Body of pancreas (tissue), 4 donors: ENCODE measurements around the gene MAML3. TPM values are rescaled to one million over a fixed set of nuclear protein-coding genes. Genes with fewer than 3 reads are reported as not detected.

Experiments
- ATAC-seq: fragments of 150-250 bp; one replicate; pipeline ENCODE4 v1.9.1; 2016
- DNase-seq, 4 donors: peaks; one replicate each; pipeline ENCODE4 v3.0.0-alpha.2; 2019
- H3K27ac ChIP-seq, 4 donors: fragments of 200-600 bp; sonication (generic); 1 replicate in 3 of 4; 2 replicates in 1 of 4; pipeline versions ENCODE4 v1.5.1 to v1.6.1; 2016 to 2019; ENCODE audit warnings: mild to moderate bottlenecking in 1 of 4, mixed read lengths in 1 of 4, moderate library complexity in 1 of 4
- H3K27me3 ChIP-seq, 2 donors: fragments of 200-600 bp; sonication (generic); one replicate each; pipeline ENCODE4 v1.6.0; 2016; ENCODE audit warnings: mild to moderate bottlenecking in 1 of 2
- H3K36me3 ChIP-seq, 2 donors: fragments of 200-600 bp; sonication (generic); replicated peaks in 1 of 2; 2 replicates each; pipeline ENCODE4 v1.5.1; 2016; ENCODE audit warnings: low read depth in 2 of 2; ENCODE audit not compliant: insufficient read depth in 1 of 2
- H3K4me1 ChIP-seq: fragments of 200-600 bp; sonication (generic); one replicate; pipeline ENCODE4 v1.6.0; 2016
- H3K4me3 ChIP-seq, 2 donors: fragments of 200-600 bp; sonication (generic); 1 replicate in 1 of 2; 2 replicates in 1 of 2; pipeline ENCODE4 v1.5.1; 2016 to 2019
- H3K9me3 ChIP-seq, 3 donors: fragments of 200-600 bp; sonication (generic); 1 replicate in 2 of 3; 2 replicates in 1 of 3; pipeline ENCODE4 v1.5.1; 2016
- POLR2A ChIP-seq, 3 donors: fragments of 450-650 bp; IDR thresholded peaks; one replicate each; pipeline ENCODE4 v1.6.1; 2016; ENCODE audit warnings: antibody characterized with exemption in 3 of 3, mild to moderate bottlenecking in 2 of 3
- WGBS, 2 donors: methylation state at CpG; one replicate each; pipeline ENCODE4 v1.1.5; 2017; 5-methylcytosine and 5-hydroxymethylcytosine counted together
- intact Hi-C: fragments of 100-400 bp; cut with DNase I; formaldehyde crosslinking; loops from one replicate; pipeline ENCODE4 v1.15.1; 2023
- total RNA-seq, 2 donors: library from RNA; depleted of rRNA; stranded (reverse); fragments of >200 nt; gene quantifications; one replicate each; pipeline ENCODE4 v1.1.0, GENCODE V29; 2016
- TF ChIP-seq, protein P1 (sequence below), 7 experiments: fragments of 450-650 bp in 4 of 7; fragments of 200-600 bp in 3 of 7; sonication (generic) in 3 of 7; IDR thresholded peaks; one replicate each; pipeline ENCODE4 v1.5.1; 2016 to 2019; ENCODE audit warnings: antibody characterized with exemption in 7 of 7

Gene MAML3
- total RNA-seq, 2 donors from 2014 or later = 11.2 to 11.4 TPM

DNA sequence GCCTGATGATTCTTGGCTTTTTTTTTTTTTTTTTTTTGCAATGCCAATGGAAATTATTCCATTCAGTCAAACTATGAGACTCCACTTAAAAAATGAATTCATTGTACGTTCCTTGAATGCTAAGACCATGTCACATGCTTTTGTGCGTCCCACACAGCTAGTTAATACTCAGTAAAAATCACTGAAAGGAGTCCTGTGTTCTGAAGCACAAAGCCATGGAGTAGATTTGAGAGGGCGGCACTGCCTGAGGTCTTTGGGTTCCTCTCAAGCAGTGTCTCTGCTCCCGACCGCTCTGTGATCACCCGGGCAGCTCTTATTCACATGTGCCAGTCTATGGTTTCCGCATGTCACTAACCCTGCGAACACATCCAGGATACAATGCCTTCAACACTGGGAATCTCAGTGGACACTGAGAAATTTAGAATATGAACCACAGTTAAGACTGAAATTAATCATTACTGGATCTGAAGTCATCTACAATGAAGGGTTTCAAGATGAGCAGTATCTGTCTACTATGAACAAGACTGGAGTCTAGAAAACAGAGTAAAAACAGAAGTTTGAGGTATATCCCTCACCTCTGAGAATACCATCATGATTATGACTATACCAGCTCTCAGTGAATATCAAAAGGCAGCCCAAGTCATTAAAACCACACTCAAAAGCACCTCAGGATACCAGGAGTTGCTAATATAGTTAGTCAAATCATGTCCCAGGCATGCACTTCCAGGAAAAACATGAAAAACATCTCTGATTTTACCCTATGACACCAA lies 295.4 kb downstream of the MAML3 start:
- DNase-seq (no peak), ATAC-seq (no peak)
- H3K36me3 ChIP-seq = no peaks in the 10 kb centered on the region
- H3K4me3 ChIP-seq = no peak overlapping the region
- intact Hi-C loops = no loop called here
- H3K9me3 ChIP-seq = no peaks in the 10 kb centered on the region
- no peaks in the 10 kb centered on the region for H3K27me3 ChIP-seq
- H3K4me1 ChIP-seq = peaks cover 9% of the 10 kb centered on the region
- WGBS, 2 donors = 90 to 94% methylated on average over 8 of the region's 8 CpGs
- TF ChIP-seq POLR2A (IDR thresholded peaks at IDR 0.05) = no peak
- TF ChIP-seq, protein P1, sequence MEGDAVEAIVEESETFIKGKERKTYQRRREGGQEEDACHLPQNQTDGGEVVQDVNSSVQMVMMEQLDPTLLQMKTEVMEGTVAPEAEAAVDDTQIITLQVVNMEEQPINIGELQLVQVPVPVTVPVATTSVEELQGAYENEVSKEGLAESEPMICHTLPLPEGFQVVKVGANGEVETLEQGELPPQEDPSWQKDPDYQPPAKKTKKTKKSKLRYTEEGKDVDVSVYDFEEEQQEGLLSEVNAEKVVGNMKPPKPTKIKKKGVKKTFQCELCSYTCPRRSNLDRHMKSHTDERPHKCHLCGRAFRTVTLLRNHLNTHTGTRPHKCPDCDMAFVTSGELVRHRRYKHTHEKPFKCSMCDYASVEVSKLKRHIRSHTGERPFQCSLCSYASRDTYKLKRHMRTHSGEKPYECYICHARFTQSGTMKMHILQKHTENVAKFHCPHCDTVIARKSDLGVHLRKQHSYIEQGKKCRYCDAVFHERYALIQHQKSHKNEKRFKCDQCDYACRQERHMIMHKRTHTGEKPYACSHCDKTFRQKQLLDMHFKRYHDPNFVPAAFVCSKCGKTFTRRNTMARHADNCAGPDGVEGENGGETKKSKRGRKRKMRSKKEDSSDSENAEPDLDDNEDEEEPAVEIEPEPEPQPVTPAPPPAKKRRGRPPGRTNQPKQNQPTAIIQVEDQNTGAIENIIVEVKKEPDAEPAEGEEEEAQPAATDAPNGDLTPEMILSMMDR (IDR thresholded peaks at IDR 0.05) = no peak
- H3K27ac ChIP-seq = no peak overlapping the region

DNA sequence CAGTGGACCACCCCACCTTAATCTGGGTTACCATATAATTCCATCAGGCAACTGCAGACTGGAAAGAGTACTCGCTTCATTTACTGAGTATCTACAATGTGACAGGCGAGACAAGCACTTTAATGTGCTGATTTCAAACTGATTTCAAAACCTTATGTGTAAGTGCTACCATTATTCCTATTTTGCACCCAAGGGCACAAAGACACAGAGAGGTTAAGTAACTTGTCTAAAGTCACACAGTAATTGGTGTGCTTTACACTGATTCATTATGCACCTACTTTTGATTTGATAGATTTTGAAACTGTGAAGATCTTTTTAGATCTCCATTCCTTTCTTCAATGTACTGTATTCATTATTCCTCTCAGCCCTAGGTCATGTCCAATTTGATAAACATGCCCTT lies 296.0 kb downstream of the MAML3 start:
- intact Hi-C loops = no loop called here
- 50 to 59% methylated on average over 2 of the region's 2 CpGs for WGBS, 2 donors

DNA sequence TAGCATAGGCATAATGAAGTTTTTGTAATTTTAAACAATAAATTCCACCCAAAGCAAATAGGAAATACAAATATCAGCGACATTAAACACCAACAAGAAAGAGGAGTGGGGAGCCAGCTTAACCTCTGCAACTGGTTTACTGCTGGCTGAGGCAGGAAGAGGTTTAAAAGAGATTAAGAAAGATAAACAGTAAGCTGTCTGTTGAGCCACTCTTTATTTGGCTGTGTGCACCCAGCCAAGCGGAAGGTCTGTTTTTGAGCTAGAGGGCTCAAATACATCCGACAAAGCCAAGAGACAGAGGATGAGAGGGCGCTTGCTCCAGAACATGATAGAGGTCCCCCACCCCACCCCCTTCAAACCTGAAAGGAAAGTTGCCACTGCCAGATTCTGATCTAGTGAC lies 297.0 kb downstream of the MAML3 start:
- no peak for TF ChIP-seq POLR2A (IDR thresholded peaks at IDR 0.05)
- TF ChIP-seq, protein P1 (IDR thresholded peaks at IDR 0.05) = no peak
- intact Hi-C loops = no loop called here
- Histone ChIP-seq H3K27ac (no peak overlapping the region), H3K9me3 (no peaks in the 10 kb centered on the region), H3K4me1 (peaks cover 9% of the 10 kb centered on the region), H3K36me3 (no peaks in the 10 kb centered on the region), H3K27me3 (no peaks in the 10 kb centered on the region), H3K4me3 (no peak overlapping the region)
- ATAC-seq (no peak), DNase-seq (no peak)
- WGBS, 2 donors = 61 to 75% methylated on average over 4 of the region's 4 CpGs

More for the DNA sequence above, 296.0 kb downstream of the MAML3 start:
- Histone ChIP-seq H3K27me3 (no peaks in the 10 kb centered on the region), H3K9me3 (no peaks in the 10 kb centered on the region), H3K27ac (no peak overlapping the region), H3K4me3 (no peak overlapping the region), H3K36me3 (no peaks in the 10 kb centered on the region), H3K4me1 (peaks cover 9% of the 10 kb centered on the region)
- TF ChIP-seq, protein P1 (IDR thresholded peaks at IDR 0.05) = no peak
- TF ChIP-seq POLR2A (IDR thresholded peaks at IDR 0.05) = no peak
- no peak for DNase-seq
- ATAC-seq = no peak

DNA sequence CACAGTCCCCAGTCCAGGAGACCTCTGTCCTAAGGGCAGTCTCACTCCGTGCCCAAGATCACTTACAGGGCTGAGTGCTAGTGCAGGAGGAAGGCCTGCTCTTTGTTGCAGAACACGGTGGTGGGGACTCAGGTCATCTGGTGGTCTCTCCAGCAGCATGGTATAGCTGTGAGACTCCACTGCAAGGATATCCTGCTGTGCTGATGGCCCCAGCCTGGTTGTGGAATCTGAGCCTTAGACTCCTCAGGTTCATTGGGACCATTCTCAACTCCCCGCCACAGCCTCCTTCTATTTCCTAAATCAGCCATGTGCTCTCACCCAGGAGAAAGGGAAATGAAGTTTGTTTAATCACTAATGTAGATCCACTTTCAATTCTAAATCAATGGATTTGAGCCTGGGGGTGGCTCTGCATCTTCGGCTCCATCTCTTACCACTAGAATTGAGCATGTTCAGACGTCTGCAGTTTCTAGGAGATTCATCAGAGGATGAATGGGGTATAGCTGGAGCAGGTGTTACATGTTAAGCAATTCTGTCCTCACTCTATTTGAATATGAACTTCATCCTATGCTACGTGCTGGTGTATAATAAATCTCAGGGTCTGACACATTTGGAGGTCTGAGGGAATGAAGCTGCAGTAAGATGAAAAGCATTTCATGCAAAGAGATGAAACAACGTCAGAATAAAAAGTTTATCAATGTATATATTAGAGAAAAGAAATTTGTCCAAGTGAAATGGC lies 299.1 kb downstream of the MAML3 start:
- TF ChIP-seq POLR2A (IDR thresholded peaks at IDR 0.05) = no peak
- TF ChIP-seq, protein P1 (IDR thresholded peaks at IDR 0.05) = no peak
- Histone ChIP-seq H3K27ac (no peak overlapping the region), H3K4me1 (no peaks in the 10 kb centered on the region), H3K9me3 (no peaks in the 10 kb centered on the region), H3K27me3 (no peaks in the 10 kb centered on the region), H3K4me3 (no peak overlapping the region), H3K36me3 (no peaks in the 10 kb centered on the region)
- 86 to 89% methylated on average over 7 of the region's 7 CpGs for WGBS, 2 donors
- DNase-seq = no peak
- ATAC-seq = no peak
- intact Hi-C loops = no loop called here
